Hindlimb muscle (tissue), 1 donor: ENCODE data around the gene SCAMP2. TPM values are rescaled to one million over a fixed set of nuclear protein-coding genes. Genes with fewer than 3 reads are reported as not detected.
"Not testable (repeated sequence)": the region's sequence is repeated elsewhere in the genome, so short reads cannot be mapped to it uniquely, and the experiment has no call there.

Source experiments
- DNase-seq: peaks from one replicate; pipeline ENCODE4 v3.0.0-alpha.2; 2013
- polyA plus RNA-seq: library from polyadenylated mRNA; unstranded; fragments of 120-200 nt; gene quantifications from one replicate; pipeline ENCODE4 v1.2.1, GENCODE V29; 2013; ENCODE audit not compliant: insufficient read length

The SCAMP2 gene
- polyA plus RNA-seq, 1 donor: 67.5 TPM

DNA sequence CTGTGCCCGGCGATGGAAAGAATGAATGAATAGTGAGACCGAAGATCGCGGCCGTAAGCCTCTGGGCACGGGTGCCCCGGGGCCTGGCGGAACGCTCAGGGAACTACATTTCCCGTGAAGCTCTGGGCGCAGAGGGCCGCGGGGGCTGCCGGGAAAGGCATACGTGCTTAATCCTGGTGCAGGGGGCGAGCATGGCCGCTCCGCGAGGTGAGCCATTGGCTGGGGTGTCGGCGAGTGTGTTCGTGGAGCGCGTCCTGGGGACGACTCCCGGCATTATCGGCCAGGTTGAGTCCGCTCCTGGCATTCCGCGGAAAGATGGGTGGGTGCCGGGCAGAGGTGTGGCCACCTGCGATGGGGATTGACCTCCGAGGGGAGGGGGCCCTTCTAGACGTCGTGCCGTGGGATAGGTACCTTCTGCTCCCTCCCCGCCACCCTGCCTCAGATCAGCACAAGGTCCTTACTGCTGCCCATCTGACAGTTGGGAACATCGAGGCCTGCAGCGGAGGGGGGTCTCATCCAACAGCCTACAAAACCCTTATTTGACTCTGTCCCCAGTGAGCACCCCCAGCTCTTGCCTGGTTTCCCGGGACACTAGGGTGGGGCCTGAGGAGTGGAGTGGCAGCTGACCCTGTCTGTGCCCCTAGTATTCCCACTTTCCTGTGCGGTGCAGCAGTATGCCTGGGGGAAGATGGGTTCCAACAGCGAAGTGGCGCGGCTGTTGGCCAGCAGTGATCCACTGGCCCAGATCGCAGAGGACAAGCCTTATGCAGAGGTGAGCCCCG lies 16.9 kb upstream of the SCAMP2 start, which contains the start of gene MPI:
MPI (plus strand) TSS at position 160 of the 782 bp plus-strand sequence; CDS start at position 192, 32 bp downstream.
- DNase-seq: peak; percentile 87

DNA sequence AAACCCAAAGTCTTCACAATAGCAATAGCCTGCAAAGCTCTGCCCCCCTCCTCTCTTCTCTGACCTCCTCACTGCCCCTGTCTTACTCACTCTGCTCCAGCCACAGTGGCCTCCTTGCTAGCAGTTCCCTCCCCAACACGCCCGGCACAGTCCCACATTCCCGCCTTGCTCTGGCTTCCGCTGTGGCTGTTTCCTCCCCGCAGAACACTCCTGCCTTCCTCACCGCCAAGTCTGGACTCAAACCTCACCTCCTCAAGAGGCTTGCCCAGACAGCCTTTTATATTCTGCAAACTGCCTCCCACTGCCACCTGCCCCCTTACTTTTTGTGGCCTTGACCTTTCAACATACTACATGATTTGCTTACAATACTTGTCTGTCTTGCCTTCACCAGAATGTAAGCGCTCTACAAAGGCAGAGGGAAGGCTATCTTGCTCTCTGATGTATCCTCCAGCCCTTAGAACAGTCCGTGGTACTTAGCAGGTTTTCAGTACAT lies 16.3 kb upstream of the SCAMP2 start:
- DNase-seq: peak; percentile 65

DNA sequence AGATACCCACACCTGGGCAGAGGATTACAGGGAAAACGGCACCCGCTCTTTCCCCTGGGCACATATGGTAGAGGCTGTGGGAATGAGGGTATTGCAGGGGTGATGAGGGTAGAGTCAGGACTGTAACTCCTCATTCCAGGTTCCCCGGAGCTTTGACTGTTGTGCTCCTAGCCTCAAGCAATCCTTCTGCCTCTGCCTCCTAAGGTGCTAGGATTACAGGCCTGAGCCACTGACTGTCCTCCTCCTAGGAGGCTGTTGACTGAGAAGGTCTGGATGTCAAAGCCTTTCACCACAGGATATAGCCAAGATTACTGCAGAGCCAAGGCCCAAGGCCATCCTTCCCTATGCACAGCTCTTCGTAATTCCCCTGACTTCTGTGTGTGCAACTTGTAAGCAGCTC lies 15.6 kb upstream of the SCAMP2 start:
- no peak for DNase-seq

- DNase-seq: not testable (repeated sequence)
Measured at GRCh38 chr15:74887537-74888193, 14.5 kb upstream of the SCAMP2 start.

DNA sequence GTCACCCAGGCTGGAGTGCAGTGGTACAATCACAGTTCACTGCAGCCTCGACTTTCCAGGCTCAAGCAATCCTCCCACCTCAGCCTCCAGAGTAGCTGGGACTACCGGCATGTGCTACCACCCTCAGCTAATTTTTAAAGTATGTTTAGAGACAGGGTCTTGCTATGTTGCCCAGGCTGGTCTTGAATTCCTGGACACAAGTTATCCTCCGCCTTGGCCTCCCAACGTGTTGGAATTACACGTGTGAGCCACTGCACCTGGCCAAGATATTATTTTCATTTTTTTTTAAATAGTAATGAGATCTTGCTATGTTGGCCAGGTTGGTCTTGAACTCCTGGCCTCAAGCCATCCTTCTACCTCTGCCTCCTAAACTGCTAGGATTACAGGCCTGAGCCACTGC lies 12.3 kb upstream of the SCAMP2 start:
- no peak for DNase-seq

DNA sequence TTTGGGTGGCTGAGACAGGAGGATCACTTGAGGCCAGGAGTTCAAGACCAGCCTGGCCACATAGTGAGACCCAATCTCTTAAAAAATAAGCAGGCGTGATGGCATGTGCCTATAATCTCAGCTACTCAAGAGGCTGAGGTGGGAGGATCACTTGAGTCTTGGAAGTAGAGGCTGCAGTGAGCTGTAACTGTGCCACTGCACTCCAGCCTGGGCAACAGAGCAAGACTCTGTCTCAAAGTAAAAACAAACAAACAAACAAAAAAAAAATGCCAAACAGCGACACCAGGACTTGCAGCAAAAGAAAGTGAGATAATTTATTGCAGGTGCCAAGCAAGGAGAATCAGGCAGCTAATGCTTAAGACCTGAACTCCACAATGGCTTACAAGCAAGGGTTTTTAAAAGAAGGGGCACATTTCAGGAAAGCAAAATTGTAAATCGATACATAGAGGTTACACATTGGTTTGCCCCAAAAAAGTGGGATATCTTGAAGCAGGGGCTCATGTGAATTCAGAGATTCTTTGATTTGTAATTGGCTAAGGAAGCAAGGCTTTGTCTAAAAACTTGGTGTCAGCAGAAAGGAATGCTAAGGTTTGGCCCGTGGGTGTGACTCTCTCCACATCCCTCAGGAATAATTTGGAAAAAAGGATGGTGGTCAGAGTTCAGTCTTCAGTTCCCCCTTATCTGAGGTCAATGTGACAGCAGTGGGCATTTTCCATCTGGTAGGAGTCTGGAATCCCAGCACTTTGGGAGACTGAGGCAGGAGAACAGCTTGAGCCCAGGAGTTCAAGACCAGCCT lies 11.5 kb upstream of the SCAMP2 start:
- no peak for DNase-seq

DNA sequence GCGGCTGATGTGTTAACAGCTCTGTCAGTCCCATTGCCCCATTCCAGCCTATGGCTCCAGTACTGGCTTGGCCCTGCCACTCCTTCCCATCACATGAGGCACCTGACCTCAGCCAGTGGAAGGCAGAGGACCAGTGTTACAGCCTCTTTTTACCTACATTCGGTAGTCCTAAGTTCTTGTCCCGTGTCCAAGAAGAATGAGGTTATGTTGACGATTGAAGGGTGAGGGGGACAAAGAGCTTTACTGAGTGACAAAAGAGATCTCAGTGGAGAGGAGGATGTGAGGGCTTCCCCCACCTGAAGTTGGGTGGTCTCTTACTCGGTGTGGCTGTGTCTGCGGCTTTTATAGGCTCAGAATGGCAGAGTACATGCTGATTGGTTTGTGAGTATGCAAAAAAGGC lies 9.4 kb upstream of the SCAMP2 start:
- no peak for DNase-seq

- DNase-seq: no peak
Measured at GRCh38 chr15:74878273-74878672, 5.1 kb upstream of the SCAMP2 start.

DNA sequence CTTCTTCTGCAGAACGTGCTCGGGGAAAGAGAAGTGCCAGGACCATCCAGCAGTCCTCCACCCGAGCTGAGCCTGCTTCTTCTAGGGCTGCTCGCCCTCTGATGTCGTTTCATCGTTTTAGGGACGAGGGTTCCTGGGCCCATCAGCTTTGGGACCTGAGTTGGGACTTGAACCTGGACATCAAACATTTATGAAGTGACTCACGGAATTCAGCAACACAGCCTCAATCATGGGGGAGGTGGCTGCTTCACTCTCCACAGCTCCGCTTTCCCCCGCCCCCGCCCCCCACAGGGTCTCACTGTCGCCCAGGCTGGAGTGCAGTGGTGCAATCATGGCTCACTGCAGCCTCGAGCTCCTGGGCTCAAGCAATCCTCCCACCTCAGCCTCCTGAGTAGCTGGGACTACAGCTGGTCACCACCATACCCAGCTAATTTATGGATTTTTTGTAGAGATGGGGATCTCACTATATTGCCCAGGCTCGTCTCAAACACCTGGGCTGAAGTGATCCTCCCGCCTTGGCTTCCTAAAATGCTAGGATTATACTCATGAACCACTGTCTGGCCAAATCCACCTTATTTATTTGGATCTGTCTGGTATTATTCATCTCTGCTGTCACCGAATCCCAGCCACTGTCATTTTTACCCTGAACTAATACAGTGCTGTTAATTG lies 725 bp upstream of the SCAMP2 start:
- DNase-seq: no peak

GRCh38 chr15:74872702-74873035 lies 496 bp downstream of the SCAMP2 start:
- no peak for DNase-seq

DNA sequence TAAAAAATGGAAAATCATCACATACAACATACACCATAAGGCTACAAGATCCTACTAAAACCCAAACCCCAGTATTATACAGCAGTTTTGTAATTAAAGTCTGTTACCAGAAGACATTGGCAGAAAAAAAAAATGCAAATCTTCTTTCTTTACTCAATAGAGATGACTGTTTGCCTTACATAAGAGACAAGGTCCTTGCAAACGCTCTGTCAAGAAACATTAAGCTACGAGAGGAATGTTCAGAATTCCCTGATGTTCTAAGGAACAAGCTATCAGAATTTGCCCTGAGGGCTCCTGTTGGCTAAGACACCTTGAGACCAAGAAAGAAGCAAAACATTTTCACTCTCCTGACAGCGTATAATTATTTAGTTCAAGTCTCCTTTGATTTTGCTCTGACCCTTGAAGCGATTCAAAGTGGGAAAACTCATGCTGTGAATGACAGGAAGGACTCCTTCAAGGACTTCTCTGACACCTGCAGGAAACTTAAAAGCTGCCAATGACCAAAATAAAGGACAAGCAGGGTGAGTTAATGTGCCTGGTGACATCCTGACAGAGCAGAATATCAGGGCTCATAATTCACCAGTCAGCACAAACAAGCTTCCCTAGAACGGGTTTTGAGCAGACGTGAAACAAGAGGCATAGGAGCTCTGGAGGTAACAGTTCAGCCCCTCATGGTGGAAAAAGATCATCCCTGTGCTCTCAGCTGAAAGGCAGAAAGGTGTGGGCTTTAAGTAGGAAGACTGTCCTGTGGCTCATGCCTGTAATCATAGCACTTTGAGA lies 2.5 kb downstream of the SCAMP2 start:
- DNase-seq: no peak

DNA sequence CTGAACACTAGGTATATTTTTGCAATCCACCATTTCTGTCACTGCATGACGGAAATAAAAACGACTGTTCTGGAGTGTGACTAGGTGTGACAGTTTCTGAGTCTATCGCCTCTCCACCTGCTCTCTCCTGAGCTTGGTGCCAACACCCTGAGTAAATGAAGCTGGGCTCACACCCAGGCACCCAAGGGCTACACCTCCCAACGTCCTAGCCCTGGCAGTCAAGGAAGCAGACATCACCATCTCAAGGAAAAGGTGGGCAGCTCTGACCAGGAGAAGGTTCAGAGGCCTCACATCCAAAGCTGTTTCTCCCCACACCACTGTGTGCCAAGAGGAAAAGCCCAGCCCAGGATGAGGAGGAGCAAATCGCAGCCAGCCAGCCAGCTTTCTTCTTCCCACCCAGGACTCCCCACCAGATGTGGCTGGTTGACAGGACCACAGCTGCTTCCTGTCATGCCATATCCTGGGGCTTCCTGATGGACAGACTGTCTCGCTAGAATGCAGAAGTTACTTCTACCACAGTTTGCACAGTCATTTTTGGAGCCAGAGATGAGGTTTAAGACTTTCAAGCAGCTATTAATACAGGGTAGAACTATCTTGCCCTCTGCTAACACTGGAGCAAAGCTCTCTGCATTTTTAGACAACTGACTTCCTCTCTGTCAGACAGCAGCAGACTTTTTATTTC lies 3.3 kb downstream of the SCAMP2 start:
- peak; percentile 38 for DNase-seq

- DNase-seq: no peak
Measured at GRCh38 chr15:74869372-74869725, 3.8 kb downstream of the SCAMP2 start.

- no peak for DNase-seq
Measured at GRCh38 chr15:74868059-74868458, 5.1 kb downstream of the SCAMP2 start.

GRCh38 chr15:74867466-74868038 lies 5.6 kb downstream of the SCAMP2 start:
- DNase-seq: no peak

GRCh38 chr15:74866090-74866489 lies 7.1 kb downstream of the SCAMP2 start:
- no peak for DNase-seq

- no peak for DNase-seq
Measured at GRCh38 chr15:74865316-74865715, 7.8 kb downstream of the SCAMP2 start.

DNA sequence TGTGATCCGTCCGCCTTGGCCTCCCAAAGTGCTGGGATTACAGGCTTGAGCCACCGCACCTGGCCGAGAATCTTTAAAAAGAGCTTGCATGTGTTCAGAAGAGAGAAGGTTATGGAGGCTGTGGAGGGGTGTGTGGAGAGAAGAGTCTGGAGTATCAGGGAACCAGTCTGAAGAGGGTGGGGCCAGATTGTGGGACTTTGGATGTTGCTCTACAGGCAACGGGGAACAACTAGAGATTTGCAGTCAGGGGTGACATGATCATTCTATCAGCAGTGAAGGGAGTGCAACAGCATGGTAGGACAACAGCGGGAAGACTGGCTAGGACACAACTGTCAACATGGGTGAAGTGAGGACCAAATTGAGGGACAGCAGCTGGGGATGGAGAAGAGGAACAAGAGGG lies 8.9 kb downstream of the SCAMP2 start:
- no peak for DNase-seq

DNA sequence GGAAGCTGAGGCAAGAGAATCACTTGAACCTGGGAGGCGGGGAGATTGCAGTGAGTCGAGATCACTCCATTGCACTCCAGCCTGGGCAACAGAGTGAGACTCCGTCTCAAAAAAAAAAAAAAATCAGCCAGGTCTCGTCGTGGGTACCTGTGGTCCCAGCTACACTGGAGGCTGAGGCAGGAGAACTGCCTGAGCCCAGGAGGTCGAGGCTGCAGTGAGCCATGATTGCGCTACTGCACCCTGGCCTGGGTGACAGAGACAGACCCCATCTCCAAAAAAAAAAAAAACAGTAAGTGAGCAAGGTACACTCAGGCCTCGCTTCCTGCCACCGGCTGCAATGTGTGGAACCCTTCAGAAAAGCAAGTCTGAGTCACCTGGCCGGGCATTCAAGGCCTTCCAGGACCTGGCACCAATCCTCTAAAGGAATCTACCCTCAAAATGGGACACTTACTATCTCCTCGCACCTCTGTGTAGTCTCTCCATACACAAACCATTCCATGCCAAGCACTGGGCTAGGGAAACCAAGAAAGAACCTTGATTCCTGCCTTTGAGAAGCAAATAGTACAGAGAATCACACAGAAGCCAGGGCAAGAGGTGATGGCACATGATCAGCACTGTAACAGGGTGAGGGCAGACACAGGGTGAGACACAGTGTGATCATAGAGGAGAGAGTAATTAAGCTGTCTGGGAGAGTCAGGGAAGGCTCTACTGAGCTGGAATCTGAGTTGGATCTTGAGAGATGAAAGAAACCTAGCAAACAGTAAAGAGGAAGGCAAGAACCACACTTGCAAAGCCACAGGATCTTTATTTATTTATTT lies 9.7 kb downstream of the SCAMP2 start:
- DNase-seq: no peak

DNA sequence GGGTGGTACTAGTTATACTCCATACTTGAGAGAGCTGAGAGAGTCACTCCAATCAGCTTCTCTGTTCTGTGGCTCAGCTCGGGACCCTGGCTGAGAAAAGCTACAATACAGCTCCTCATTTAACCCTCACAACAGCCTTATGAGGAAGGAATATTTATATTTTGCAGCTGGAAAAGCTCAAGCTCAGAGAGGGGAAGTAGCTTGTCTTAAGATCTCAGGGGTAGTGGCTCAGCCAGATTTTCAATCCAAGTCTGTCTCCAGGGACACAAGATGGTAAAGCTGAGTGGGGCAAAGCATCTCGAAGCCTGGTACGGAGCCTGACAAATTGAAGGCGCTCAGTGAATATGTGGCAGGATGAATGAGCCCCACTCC lies 14.8 kb downstream of the SCAMP2 start:
- DNase-seq: no peak
